Measurements from ENCODE around the gene CDCP2.

GRCh38 chr1:54117815-54118563 lies 34.8 kb downstream of the CDCP2 start:
- TF ChIP-seq POLR2A (IDR thresholded peaks at IDR 0.05) (no peak), CTCF (IDR thresholded peaks at IDR 0.05) (no peak)
